Glutamatergic neuron (in vitro differentiated cells): ENCODE measurements around the gene FAM169A. TPM values are rescaled to one million over a fixed set of nuclear protein-coding genes. Genes with fewer than 3 reads are reported as not detected.
"Not testable (repeated sequence)": the region's sequence is repeated elsewhere in the genome, so short reads cannot be mapped to it uniquely, and the experiment has no call there.

Experiments used
- DNase-seq: peaks from one replicate; pipeline ENCODE4 v3.0.0; 2022
- H3K27ac Mint-ChIP-seq: one replicate; pipeline ENCODE4 v1.8.0; 2020; ENCODE audit warnings: mild to moderate bottlenecking, mixed read lengths, inconsistent platforms; ENCODE audit not compliant: unreplicated experiment
- H3K27me3 Mint-ChIP-seq: one replicate; pipeline ENCODE4 v1.8.0; 2020; ENCODE audit warnings: mild to moderate bottlenecking, moderate library complexity, mixed read lengths, inconsistent platforms; ENCODE audit not compliant: unreplicated experiment
- H3K36me3 Mint-ChIP-seq: one replicate; pipeline ENCODE4 v1.8.0; 2020; ENCODE audit warnings: mild to moderate bottlenecking, mixed read lengths, inconsistent platforms; ENCODE audit not compliant: unreplicated experiment
- H3K4me1 Mint-ChIP-seq: one replicate; pipeline ENCODE4 v1.8.0; 2020; ENCODE audit warnings: mild to moderate bottlenecking, low read depth, mixed read lengths, inconsistent platforms; ENCODE audit not compliant: unreplicated experiment
- H3K4me3 Mint-ChIP-seq: one replicate; pipeline ENCODE4 v1.8.0; 2020; ENCODE audit warnings: mild to moderate bottlenecking, mixed read lengths, inconsistent platforms; ENCODE audit not compliant: unreplicated experiment
- H3K9me3 Mint-ChIP-seq: one replicate; pipeline ENCODE4 v1.8.0; 2020; ENCODE audit warnings: mild to moderate bottlenecking, moderate library complexity, mixed read lengths, inconsistent platforms; ENCODE audit not compliant: unreplicated experiment
- total RNA-seq: library from RNA; stranded (reverse); fragmentation: NEBNext Ultra II Directional; extraction: Animal tissue kit (Norgen Biotek cat#: 25700); gene quantifications from one replicate; pipeline ENCODE4 v1.2.1, GENCODE V29; 2021; ENCODE audit not compliant: unreplicated experiment
- TF ChIP-seq, protein P1 (sequence below): fragments of 200-600 bp; sonication (generic); IDR thresholded peaks from one replicate; pipeline ENCODE4 v1.5.0; 2021; ENCODE audit not compliant: partially characterized antibody, unreplicated experiment

The FAM169A gene
- total RNA-seq, 1 donor from 2014 or later = 9.5 TPM

GRCh38 chr5:74875994-74876791 is 10.0 kb upstream of the FAM169A start:
- H3K4me1 Mint-ChIP-seq = no peaks in the 10 kb centered on the region
- H3K4me3 Mint-ChIP-seq = no peak overlapping the region
- no peak overlapping the region for H3K27ac Mint-ChIP-seq
- no peak for DNase-seq
- H3K27me3 Mint-ChIP-seq = no peaks in the 10 kb centered on the region
- H3K9me3 Mint-ChIP-seq = no peaks in the 10 kb centered on the region
- TF ChIP-seq, protein P1, sequence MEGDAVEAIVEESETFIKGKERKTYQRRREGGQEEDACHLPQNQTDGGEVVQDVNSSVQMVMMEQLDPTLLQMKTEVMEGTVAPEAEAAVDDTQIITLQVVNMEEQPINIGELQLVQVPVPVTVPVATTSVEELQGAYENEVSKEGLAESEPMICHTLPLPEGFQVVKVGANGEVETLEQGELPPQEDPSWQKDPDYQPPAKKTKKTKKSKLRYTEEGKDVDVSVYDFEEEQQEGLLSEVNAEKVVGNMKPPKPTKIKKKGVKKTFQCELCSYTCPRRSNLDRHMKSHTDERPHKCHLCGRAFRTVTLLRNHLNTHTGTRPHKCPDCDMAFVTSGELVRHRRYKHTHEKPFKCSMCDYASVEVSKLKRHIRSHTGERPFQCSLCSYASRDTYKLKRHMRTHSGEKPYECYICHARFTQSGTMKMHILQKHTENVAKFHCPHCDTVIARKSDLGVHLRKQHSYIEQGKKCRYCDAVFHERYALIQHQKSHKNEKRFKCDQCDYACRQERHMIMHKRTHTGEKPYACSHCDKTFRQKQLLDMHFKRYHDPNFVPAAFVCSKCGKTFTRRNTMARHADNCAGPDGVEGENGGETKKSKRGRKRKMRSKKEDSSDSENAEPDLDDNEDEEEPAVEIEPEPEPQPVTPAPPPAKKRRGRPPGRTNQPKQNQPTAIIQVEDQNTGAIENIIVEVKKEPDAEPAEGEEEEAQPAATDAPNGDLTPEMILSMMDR = no peak
- H3K36me3 Mint-ChIP-seq = no peaks in the 10 kb centered on the region

DNA sequence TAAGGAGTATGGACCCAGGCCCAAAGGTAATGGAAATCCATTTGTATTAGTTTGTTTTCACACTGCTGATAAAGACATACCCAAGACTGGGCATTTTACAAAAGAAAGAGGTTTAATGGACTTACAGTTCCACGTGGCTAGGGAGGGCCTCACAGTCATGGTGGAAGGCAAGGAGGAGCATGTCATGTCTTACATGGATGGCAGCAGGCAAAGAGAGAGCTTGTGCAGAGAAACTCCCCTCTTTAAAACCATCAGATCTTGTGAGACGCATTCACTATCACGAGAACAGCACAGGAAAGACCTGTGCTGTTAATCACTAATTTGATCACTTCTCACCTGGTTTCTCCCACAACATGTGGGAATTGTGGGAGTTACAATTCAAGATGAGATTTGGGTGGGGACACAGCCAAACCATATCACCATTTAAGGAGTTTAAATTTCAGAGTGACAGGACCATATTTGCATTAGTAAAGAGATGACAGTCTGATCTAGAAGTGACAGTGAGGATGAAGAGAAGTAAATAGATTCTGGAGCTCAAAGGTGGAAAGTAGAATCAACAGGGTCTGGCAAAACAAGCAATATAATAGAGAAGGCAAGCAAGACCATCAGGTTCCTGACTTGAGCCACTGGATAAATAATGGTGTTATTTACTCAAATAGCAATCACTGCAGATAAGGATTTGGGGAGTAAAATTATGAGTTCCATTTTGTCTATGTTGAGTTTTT is 7.5 kb upstream of the FAM169A start:
- Mint-ChIP-seq H3K27ac (no peak overlapping the region), H3K36me3 (no peaks in the 10 kb centered on the region), H3K4me3 (no peak overlapping the region), H3K9me3 (no peaks in the 10 kb centered on the region), H3K27me3 (no peaks in the 10 kb centered on the region), H3K4me1 (no peaks in the 10 kb centered on the region)
- TF ChIP-seq, protein P1 = no peak
- no peak for DNase-seq

DNA sequence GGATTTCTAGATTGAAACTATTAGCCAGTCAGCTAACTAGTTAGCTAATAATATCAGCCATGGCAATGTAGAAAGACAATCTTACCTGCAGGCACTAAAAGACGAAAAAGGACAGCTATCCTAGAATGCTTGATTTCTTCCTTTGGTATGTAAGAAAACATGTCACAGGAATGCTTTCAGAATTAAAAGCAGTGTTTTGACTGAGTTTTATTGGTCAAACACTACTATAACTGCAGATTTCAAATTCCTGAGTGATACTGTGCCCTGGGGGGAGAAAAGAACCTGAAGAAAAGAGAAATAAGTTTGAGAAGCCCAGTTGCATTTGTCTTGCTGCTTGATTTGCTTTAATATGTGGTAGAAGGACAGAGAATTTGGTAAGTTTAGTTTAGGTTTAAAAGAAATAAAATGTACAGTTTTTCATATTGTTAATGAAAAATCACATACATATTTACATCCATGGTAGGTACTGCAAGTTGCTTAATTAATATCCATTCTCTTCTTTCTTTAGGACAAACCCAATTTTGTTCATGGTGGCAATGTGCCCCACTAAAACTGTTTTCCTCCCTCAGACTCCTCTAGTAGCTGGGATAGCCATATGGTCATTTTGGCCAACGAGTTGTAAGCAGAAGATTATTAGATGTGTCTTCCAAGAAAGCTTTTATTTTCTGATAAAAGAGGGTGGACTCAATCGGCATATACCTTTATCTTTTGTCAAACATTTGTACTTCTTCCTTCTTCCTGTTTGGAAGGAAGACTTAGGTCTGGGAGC is 4.3 kb upstream of the FAM169A start:
- H3K27me3 Mint-ChIP-seq = peaks cover 2% of the 10 kb centered on the region
- H3K9me3 Mint-ChIP-seq = peaks cover under 1% of the 10 kb centered on the region
- H3K27ac Mint-ChIP-seq = no peak overlapping the region
- H3K4me1 Mint-ChIP-seq = no peaks in the 10 kb centered on the region
- H3K36me3 Mint-ChIP-seq = no peaks in the 10 kb centered on the region
- DNase-seq = no peak
- H3K4me3 Mint-ChIP-seq = no peak overlapping the region
- TF ChIP-seq, protein P1 = no peak

- not testable (repeated sequence) for H3K36me3 Mint-ChIP-seq, H3K4me1 Mint-ChIP-seq, H3K4me3 Mint-ChIP-seq, DNase-seq, H3K9me3 Mint-ChIP-seq, H3K27me3 Mint-ChIP-seq, H3K27ac Mint-ChIP-seq
Measured at GRCh38 chr5:74869414-74869813, 3.2 kb upstream of the FAM169A start.

DNA sequence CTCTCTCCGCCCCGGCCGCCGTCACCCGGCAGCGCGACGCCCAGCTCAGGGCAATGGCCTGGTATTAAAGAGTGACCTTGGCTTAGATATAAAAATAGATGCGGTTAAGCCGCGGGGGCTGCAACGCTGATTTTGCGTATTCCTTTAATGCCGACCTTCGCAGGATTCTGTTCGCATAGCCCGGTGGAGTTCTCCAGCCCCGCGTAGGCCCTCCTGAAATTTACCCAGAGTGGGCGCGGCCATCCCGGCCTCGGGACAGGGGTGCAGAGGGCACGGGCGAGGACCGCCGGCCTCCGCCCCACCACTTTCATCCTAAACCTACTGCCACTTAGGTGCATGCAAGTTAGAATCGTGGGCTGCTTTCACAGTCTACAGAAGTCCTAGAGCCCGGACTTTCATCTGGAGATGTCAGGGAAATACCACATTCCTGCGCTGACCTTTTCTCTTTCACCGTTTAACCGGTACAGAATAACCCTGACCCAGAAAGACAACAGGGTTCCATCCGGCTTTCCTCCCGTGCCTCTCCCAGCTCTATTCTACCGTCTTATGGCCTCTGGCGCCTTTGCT is 492 bp upstream of the FAM169A start:
- TF ChIP-seq, protein P1 = no peak
- H3K4me3 Mint-ChIP-seq = peak overlapping the region; percentile 82
- no peak overlapping the region for H3K27ac Mint-ChIP-seq
- DNase-seq = peak; percentile 33
- peaks cover 7% of the 10 kb centered on the region for H3K4me1 Mint-ChIP-seq
- H3K36me3 Mint-ChIP-seq = no peaks in the 10 kb centered on the region
- peaks cover 4% of the 10 kb centered on the region for H3K9me3 Mint-ChIP-seq
- H3K27me3 Mint-ChIP-seq = peaks cover 8% of the 10 kb centered on the region
